Endothelial cell (in vitro differentiated cells): ENCODE data around the gene TOMM70. TPM values are rescaled to one million over a fixed set of nuclear protein-coding genes. Genes with fewer than 3 reads are reported as not detected.

Experiments used
- DNase-seq: peaks from one replicate; pipeline ENCODE4 v3.0.0; 2021; ENCODE audit warnings: low spot score
- H3K27ac Mint-ChIP-seq: one replicate; pipeline ENCODE4 v1.8.0; 2021; ENCODE audit warnings: mixed read lengths, inconsistent platforms; ENCODE audit not compliant: unreplicated experiment
- H3K27me3 Mint-ChIP-seq: one replicate; pipeline ENCODE4 v1.8.0; 2021; ENCODE audit warnings: mild to moderate bottlenecking, moderate library complexity, mixed read lengths, inconsistent platforms; ENCODE audit not compliant: unreplicated experiment
- H3K36me3 Mint-ChIP-seq: one replicate; pipeline ENCODE4 v1.8.0; 2021; ENCODE audit warnings: mild to moderate bottlenecking, low read depth, mixed read lengths, inconsistent platforms; ENCODE audit not compliant: unreplicated experiment
- H3K4me1 Mint-ChIP-seq: one replicate; pipeline ENCODE4 v1.8.0; 2021; ENCODE audit warnings: mild to moderate bottlenecking, mixed read lengths, inconsistent platforms; ENCODE audit not compliant: unreplicated experiment
- H3K4me3 Mint-ChIP-seq: one replicate; pipeline ENCODE4 v1.8.0; 2021; ENCODE audit warnings: mild to moderate bottlenecking, mixed read lengths, inconsistent platforms; ENCODE audit not compliant: unreplicated experiment
- H3K9me3 Mint-ChIP-seq: one replicate; pipeline ENCODE4 v1.8.0; 2021; ENCODE audit warnings: mixed read lengths, inconsistent platforms; ENCODE audit not compliant: unreplicated experiment
- CTCF ChIP-seq: fragments of 200-600 bp; sonication (generic); IDR thresholded peaks from one replicate; pipeline ENCODE4 v1.5.0; 2021; ENCODE audit warnings: antibody characterized with exemption; ENCODE audit not compliant: unreplicated experiment
- total RNA-seq: library from RNA; stranded (reverse); fragmentation: NEBNext Ultra II Directional; extraction: Animal tissue kit (Norgen Biotek cat#: 25700); gene quantifications from one replicate; pipeline ENCODE4 v1.2.1, GENCODE V29; 2021; ENCODE audit not compliant: unreplicated experiment

Gene TOMM70
- total RNA-seq, 1 donor from 2014 or later, result 29.1 TPM

GRCh38 chr3:100360757-100361496 lies 40.0 kb downstream of the TOMM70 start:
- H3K9me3 Mint-ChIP-seq, result no peaks in the 10 kb centered on the region
- H3K4me1 Mint-ChIP-seq, result no peaks in the 10 kb centered on the region
- DNase-seq, result no peak
- H3K27me3 Mint-ChIP-seq, result no peaks in the 10 kb centered on the region
- H3K4me3 Mint-ChIP-seq, result no peak overlapping the region
- TF ChIP-seq CTCF, result no peak
- H3K36me3 Mint-ChIP-seq, result peaks cover 15% of the 10 kb centered on the region
- no peak overlapping the region for H3K27ac Mint-ChIP-seq

GRCh38 chr3:100359035-100359434 lies 41.9 kb downstream of the TOMM70 start:
- Mint-ChIP-seq H3K27me3 (no peaks in the 10 kb centered on the region), H3K9me3 (no peaks in the 10 kb centered on the region), H3K36me3 (peaks cover 13% of the 10 kb centered on the region), H3K4me3 (no peak overlapping the region), H3K27ac (no peak overlapping the region), H3K4me1 (no peaks in the 10 kb centered on the region)
- DNase-seq, result no peak
- no peak for TF ChIP-seq CTCF

- no peak for DNase-seq
- H3K4me1 Mint-ChIP-seq, result no peaks in the 10 kb centered on the region
- H3K27me3 Mint-ChIP-seq, result no peaks in the 10 kb centered on the region
- peaks cover 10% of the 10 kb centered on the region for H3K36me3 Mint-ChIP-seq
- TF ChIP-seq CTCF, result no peak
- no peaks in the 10 kb centered on the region for H3K9me3 Mint-ChIP-seq
- H3K27ac Mint-ChIP-seq, result no peak overlapping the region
- H3K4me3 Mint-ChIP-seq, result no peak overlapping the region
These were observed 42.5 kb downstream of the TOMM70 start for GRCh38 chr3:100358413-100358812.

GRCh38 chr3:100354850-100355249 lies 46.0 kb downstream of the TOMM70 start:
- no peak for DNase-seq
- Mint-ChIP-seq H3K27ac (no peak overlapping the region), H3K9me3 (no peaks in the 10 kb centered on the region), H3K4me1 (no peaks in the 10 kb centered on the region), H3K4me3 (no peak overlapping the region), H3K36me3 (peaks cover 10% of the 10 kb centered on the region), H3K27me3 (no peaks in the 10 kb centered on the region)
- no peak for TF ChIP-seq CTCF
